Activated B cell treated with CpG ODN at 0.5 μM for 24 hours (primary cell): ENCODE measurements around the gene DBNL. TPM values are rescaled to one million over a fixed set of nuclear protein-coding genes. Genes with fewer than 3 reads are reported as not detected.

Experiments used
- ATAC-seq: fragments of 200-7000 bp; cut with Tn5 transposase; one replicate; pipeline ENCODE4 v1.10.0; 2021; ENCODE audit warnings: low read depth, mild to moderate bottlenecking, moderate library complexity
- CTCF ChIA-PET: fragments of 350-600 bp; sonication (Branson Sonifier 250); formaldehyde crosslinking; loops from one replicate; lab custom pipeline; 2021; ENCODE audit warnings: antibody characterized with exemption; lab: Charles Lee
- POLR2A ChIA-PET: fragments of 350-600 bp; sonication (Branson Sonifier 250); formaldehyde crosslinking; loops from one replicate; lab custom pipeline; 2021; ENCODE audit warnings: antibody characterized with exemption; lab: Charles Lee
- DNase-seq: peaks from one replicate; pipeline ENCODE4 v3.0.0; 2022
- H3K27ac Mint-ChIP-seq: one replicate; pipeline ENCODE4 v1.8.0; 2020; ENCODE audit warnings: mixed read lengths
- H3K27me3 Mint-ChIP-seq: one replicate; pipeline ENCODE4 v1.8.0; 2021; ENCODE audit warnings: mixed read lengths
- H3K36me3 Mint-ChIP-seq: one replicate; pipeline ENCODE4 v1.8.0; 2021; ENCODE audit warnings: low read depth, mixed read lengths
- H3K4me1 Mint-ChIP-seq: one replicate; pipeline ENCODE4 v1.8.0; 2021; ENCODE audit warnings: mixed read lengths
- H3K4me3 Mint-ChIP-seq: one replicate; pipeline ENCODE4 v1.8.0; 2020; ENCODE audit warnings: mild to moderate bottlenecking, mixed read lengths
- H3K9me3 Mint-ChIP-seq: one replicate; pipeline ENCODE4 v1.8.0; 2020; ENCODE audit warnings: mixed read lengths
- CTCF ChIP-seq: fragments of 200-600 bp; IDR thresholded peaks from one replicate; pipeline ENCODE4 v1.8.0; 2022; ENCODE audit warnings: antibody characterized with exemption, mild to moderate bottlenecking
- intact Hi-C: fragments of 100-400 bp; cut with micrococcal nuclease; formaldehyde crosslinking; loops from one replicate; pipeline ENCODE4 v1.15.1; 2024
- total RNA-seq: library from RNA; stranded (reverse); gene quantifications from 2 replicates; pipeline ENCODE4 v1.2.3, GENCODE V29; 2022

DBNL gene
- total RNA-seq, 1 donor from 2014 or later: 210 TPM

- peaks cover 13% of the 10 kb centered on the region for H3K4me1 Mint-ChIP-seq
- H3K9me3 Mint-ChIP-seq: no peaks in the 10 kb centered on the region
- H3K4me3 Mint-ChIP-seq: no peak overlapping the region
- no peak for TF ChIP-seq CTCF
- POLR2A ChIA-PET: no interaction called here
- no peak for DNase-seq
- CTCF ChIA-PET: no interaction called here
- ATAC-seq: no peak
- no peaks in the 10 kb centered on the region for H3K36me3 Mint-ChIP-seq
- no peaks in the 10 kb centered on the region for H3K27me3 Mint-ChIP-seq
- intact Hi-C loops: no loop called here
- no peak overlapping the region for H3K27ac Mint-ChIP-seq
Measured at GRCh38 chr7:44087911-44088838, 43.7 kb downstream of the DBNL start.

- intact Hi-C loops: no loop called here
- ATAC-seq (no peak), DNase-seq (no peak)
- TF ChIP-seq CTCF: no peak
- Mint-ChIP-seq H3K4me3 (no peak overlapping the region), H3K27me3 (no peaks in the 10 kb centered on the region), H3K9me3 (no peaks in the 10 kb centered on the region), H3K36me3 (no peaks in the 10 kb centered on the region), H3K27ac (peak overlapping the region; percentile 46), H3K4me1 (peaks cover 47% of the 10 kb centered on the region)
- POLR2A ChIA-PET: no interaction called here
- CTCF ChIA-PET: no interaction called here
Measured at GRCh38 chr7:44093102-44093641, 48.7 kb downstream of the DBNL start.

- Mint-ChIP-seq H3K4me3 (no peak overlapping the region), H3K27ac (no peak overlapping the region), H3K27me3 (no peaks in the 10 kb centered on the region), H3K36me3 (no peaks in the 10 kb centered on the region), H3K4me1 (peaks cover 53% of the 10 kb centered on the region), H3K9me3 (no peaks in the 10 kb centered on the region)
- CTCF ChIA-PET: no interaction called here
- no peak for TF ChIP-seq CTCF
- ATAC-seq: no peak
- no peak for DNase-seq
- POLR2A ChIA-PET: no interaction called here
- intact Hi-C loops: no loop called here
Measured at GRCh38 chr7:44094365-44094764, 49.9 kb downstream of the DBNL start.

- intact Hi-C loops: no loop called here
- Mint-ChIP-seq H3K4me3 (no peak overlapping the region), H3K36me3 (no peaks in the 10 kb centered on the region), H3K27ac (peak overlapping the region; percentile 46), H3K4me1 (peaks cover 60% of the 10 kb centered on the region), H3K27me3 (no peaks in the 10 kb centered on the region), H3K9me3 (no peaks in the 10 kb centered on the region)
- ATAC-seq (no peak), DNase-seq (no peak)
- TF ChIP-seq CTCF: no peak
- CTCF ChIA-PET: no interaction called here
- POLR2A ChIA-PET: no interaction called here
Measured at GRCh38 chr7:44094883-44095592, 50.5 kb downstream of the DBNL start.

- ChIA-PET CTCF (no interaction called here), POLR2A (no interaction called here)
- no peak for TF ChIP-seq CTCF
- DNase-seq (no peak), ATAC-seq (no peak)
- peaks cover 67% of the 10 kb centered on the region for H3K4me1 Mint-ChIP-seq
- H3K27me3 Mint-ChIP-seq: no peaks in the 10 kb centered on the region
- no peaks in the 10 kb centered on the region for H3K9me3 Mint-ChIP-seq
- H3K27ac Mint-ChIP-seq: no peak overlapping the region
- H3K36me3 Mint-ChIP-seq: no peaks in the 10 kb centered on the region
- intact Hi-C loops: loop anchor here (2.0 kb wide), 2 partner anchors 27 to 51 kb away; partner anchors contain the start of gene POLD2
- no peak overlapping the region for H3K4me3 Mint-ChIP-seq
Measured at GRCh38 chr7:44095781-44096180, 51.3 kb downstream of the DBNL start.
